Chondrocyte (in vitro differentiated cells): ENCODE data around the gene DCLRE1C. TPM values are rescaled to one million over a fixed set of nuclear protein-coding genes. Genes with fewer than 3 reads are reported as not detected.
A peak's percentile ranks its signal among the peaks of the same experiment; 100 is the strongest.
"Not testable (repeated sequence)": the region's sequence is repeated elsewhere in the genome, so short reads cannot be mapped to it uniquely, and the experiment has no call there.

Experiments used
- DNase-seq: peaks from one replicate; pipeline ENCODE4 v3.0.0; 2021; ENCODE audit warnings: mixed read lengths, low spot score
- H3K27ac Mint-ChIP-seq: one replicate; pipeline ENCODE4 v1.8.0; 2021; ENCODE audit warnings: mild to moderate bottlenecking, moderate library complexity, mixed read lengths; ENCODE audit not compliant: unreplicated experiment
- H3K27me3 Mint-ChIP-seq: 2 replicates; pipeline ENCODE4 v1.8.0; 2021; ENCODE audit warnings: low read depth, mixed read lengths
- H3K36me3 Mint-ChIP-seq: 2 replicates; pipeline ENCODE4 v1.8.0; 2021; ENCODE audit warnings: low read depth, mixed read lengths
- H3K4me1 Mint-ChIP-seq: 2 replicates; pipeline ENCODE4 v1.8.0; 2021; ENCODE audit warnings: low read depth, mild to moderate bottlenecking, mixed read lengths
- H3K4me3 Mint-ChIP-seq: one replicate; pipeline ENCODE4 v1.8.0; 2021; ENCODE audit warnings: mild to moderate bottlenecking, moderate library complexity, mixed read lengths; ENCODE audit not compliant: unreplicated experiment
- H3K9me3 Mint-ChIP-seq: 2 replicates; pipeline ENCODE4 v1.8.0; 2021; ENCODE audit warnings: low read depth, mixed read lengths
- CTCF ChIP-seq: fragments of 200-600 bp; sonication (generic); IDR thresholded peaks from 2 replicates; pipeline ENCODE4 v1.5.0; 2021; ENCODE audit warnings: antibody characterized with exemption, mild to moderate bottlenecking, moderate library complexity
- long read RNA-seq: library from polyadenylated mRNA; stranded (forward); transcript quantifications from one replicate; pipeline ENCODE4 v2.0.0, GENCODE V29; 2021
- total RNA-seq: library from RNA; stranded (reverse); gene quantifications from 3 replicates; pipeline ENCODE4 v1.2.1, GENCODE V29; 2021

DCLRE1C gene
- 7.1 to 7.4 TPM (median 7.4 TPM) in 3 replicates for total RNA-seq
- long read RNA-seq, transcript DCLRE1C-209 (14 exons, 2,354 nt) = major isoform, 5 of 34 reads
- long read RNA-seq, partial matches to known transcripts = 0 of 34 reads
- long read RNA-seq, other reads (novel, unspliced or antisense) = 25 of 34 reads

- peak within 1 kb of the TSS; percentile 94 for H3K27ac Mint-ChIP-seq
- H3K36me3 Mint-ChIP-seq = no peaks in the 10 kb centered on the region
- DNase-seq = peak; percentile 96
- H3K4me1 Mint-ChIP-seq = peaks cover 27% of the 10 kb centered on the region
- no peaks in the 10 kb centered on the region for H3K9me3 Mint-ChIP-seq
- peak within 1 kb of the TSS; percentile 90 for H3K4me3 Mint-ChIP-seq
- no peak for TF ChIP-seq CTCF
- H3K27me3 Mint-ChIP-seq = no peaks in the 10 kb centered on the region
Measured at GRCh38 chr10:14954001-14954770, at the start of gene DCLRE1C. Gene DCLRE1C (minus strand): TSS chr10:14954096. CDS start chr10:14954010, 86 bp downstream.

DNA sequence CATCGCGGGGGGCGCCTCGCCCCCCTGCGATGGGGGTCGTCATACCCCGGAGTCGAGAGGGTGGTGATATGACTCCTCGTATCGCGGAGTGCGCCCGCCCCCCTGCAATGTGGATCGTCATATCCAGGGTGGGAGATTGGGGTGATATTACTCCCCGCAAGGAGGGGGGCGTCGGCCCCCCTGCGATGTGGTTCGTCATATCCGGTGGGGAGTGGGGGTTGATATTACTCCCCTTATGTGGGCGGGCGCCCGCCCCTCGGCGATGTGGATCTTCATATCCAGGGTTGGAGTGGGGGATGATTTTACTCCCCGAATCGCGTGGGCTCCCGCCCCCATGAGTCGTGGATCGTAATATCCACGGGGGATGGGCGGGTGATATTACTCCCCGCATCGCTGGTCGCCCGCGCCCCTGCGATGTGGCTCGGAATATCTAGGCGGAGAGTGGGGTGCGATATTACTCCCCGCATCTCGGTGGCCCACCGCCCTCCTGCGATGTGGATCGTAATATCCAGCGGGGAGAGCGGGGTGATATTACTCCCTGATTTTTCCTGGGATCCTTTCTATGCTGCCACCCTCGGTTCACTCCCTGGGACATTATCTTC lies 42.2 kb upstream of the DCLRE1C start:
- peaks cover 14% of the 10 kb centered on the region for H3K27me3 Mint-ChIP-seq
- TF ChIP-seq CTCF = no peak
- H3K9me3 Mint-ChIP-seq = no peaks in the 10 kb centered on the region
- H3K36me3 Mint-ChIP-seq = no peaks in the 10 kb centered on the region
- no peak overlapping the region for H3K27ac Mint-ChIP-seq
- DNase-seq = no peak
- H3K4me1 Mint-ChIP-seq = peaks cover 10% of the 10 kb centered on the region
- H3K4me3 Mint-ChIP-seq = no peak overlapping the region

DNA sequence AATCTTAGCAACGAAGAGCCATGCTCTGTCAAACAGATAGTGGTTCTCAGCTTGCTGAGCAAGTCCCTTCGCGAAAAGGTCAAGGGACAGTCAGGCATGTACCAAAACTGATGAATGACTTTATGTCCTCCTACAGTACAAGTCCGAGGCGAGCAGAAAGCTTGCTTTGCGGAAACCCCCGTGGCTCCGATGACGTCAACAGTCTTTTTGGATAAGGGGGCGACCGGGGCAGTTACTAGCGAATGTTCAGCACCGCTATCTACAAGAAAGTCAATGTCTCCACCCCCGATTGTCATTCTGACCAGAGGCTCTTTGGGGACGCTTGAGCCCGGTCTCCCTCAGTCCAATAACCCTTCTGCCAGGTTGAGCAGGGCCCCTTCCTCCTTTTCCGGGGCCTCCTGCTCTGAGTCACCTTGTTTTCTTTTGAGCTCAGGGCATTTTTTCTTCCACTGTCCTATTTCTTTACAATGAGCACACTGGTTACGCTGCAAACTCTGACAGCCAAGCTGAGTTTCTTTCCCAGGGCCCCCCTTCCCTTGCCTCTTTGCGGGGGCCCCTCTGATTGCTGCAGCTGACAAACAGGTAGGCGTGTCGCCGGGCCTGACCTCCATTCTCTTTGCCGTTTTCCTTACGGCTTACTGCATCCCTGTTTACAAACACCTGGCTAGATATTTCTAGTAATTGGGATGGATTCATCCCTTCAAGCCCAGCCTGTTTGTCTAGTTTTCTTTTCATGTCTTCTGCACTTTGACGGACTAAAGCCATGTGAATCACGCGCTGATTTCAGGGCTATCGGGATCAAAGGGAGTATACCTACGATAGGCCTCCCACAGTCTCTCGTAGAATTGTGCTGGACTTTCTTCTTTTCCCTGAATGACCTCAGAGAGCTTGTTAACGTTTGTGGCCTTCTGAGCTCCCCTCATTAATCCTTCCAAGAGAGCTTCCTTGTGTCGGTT lies 39.9 kb upstream of the DCLRE1C start:
- H3K4me3 Mint-ChIP-seq, H3K36me3 Mint-ChIP-seq, DNase-seq, H3K27me3 Mint-ChIP-seq, H3K9me3 Mint-ChIP-seq, H3K27ac Mint-ChIP-seq: not testable (repeated sequence)
- peaks cover 10% of the 10 kb centered on the region for H3K4me1 Mint-ChIP-seq

GRCh38 chr10:14992336-14992735 lies 38.4 kb upstream of the DCLRE1C start:
- H3K27ac Mint-ChIP-seq, H3K4me3 Mint-ChIP-seq, H3K9me3 Mint-ChIP-seq, DNase-seq, H3K36me3 Mint-ChIP-seq, H3K27me3 Mint-ChIP-seq: not testable (repeated sequence)
- H3K4me1 Mint-ChIP-seq = peaks cover 10% of the 10 kb centered on the region

- not testable (repeated sequence) for H3K27ac Mint-ChIP-seq, H3K4me3 Mint-ChIP-seq, H3K27me3 Mint-ChIP-seq, H3K9me3 Mint-ChIP-seq, H3K36me3 Mint-ChIP-seq, DNase-seq
- H3K4me1 Mint-ChIP-seq = peaks cover 10% of the 10 kb centered on the region
- peak; percentile 73 for TF ChIP-seq CTCF
Measured at GRCh38 chr10:14991035-14991749, 37.3 kb upstream of the DCLRE1C start.

DNA sequence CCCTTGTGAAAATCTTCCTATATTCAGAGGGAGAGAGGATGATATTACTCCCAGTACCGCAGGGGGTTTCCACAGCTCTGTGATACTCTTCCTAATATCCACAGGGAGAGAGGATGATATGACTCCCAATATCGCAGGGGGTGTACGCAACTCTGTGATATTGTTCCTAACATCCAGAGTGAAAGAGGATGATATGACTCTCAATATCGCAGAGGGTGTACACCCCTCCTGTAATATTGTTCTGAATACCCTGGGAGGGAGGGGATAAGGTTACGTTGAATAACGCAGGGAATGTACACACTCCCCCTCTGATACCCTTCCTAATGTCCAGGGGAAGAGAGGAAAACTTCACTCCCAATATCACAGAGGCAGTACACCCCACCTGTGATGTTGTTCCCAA lies 35.7 kb upstream of the DCLRE1C start:
- H3K4me3 Mint-ChIP-seq, H3K27me3 Mint-ChIP-seq, H3K36me3 Mint-ChIP-seq, H3K9me3 Mint-ChIP-seq, H3K27ac Mint-ChIP-seq, DNase-seq: not testable (repeated sequence)
- peaks cover 10% of the 10 kb centered on the region for H3K4me1 Mint-ChIP-seq
